Endothelial cell of umbilical vein (primary cell): ENCODE data around the gene NEK6. TPM values are rescaled to one million over a fixed set of nuclear protein-coding genes. Genes with fewer than 3 reads are reported as not detected.
A peak's percentile ranks its signal among the peaks of the same experiment; 100 is the strongest.

Source experiments
- BruUV-seq: library from RNA; stranded (reverse); fragments of 400-500 nt; replicated peaks from 2 replicates; lab custom pipeline; 2021; lab: Mats Ljungman, UMichigan
- CTCF ChIA-PET: fragments of 300-600, 350-600 bp; sonication (Branson Sonifier 250); formaldehyde crosslinking; loops from one replicate; lab custom pipeline; 2021; ENCODE audit warnings: antibody characterized with exemption, inconsistent platforms; lab: Charles Lee
- POLR2A ChIA-PET: fragments of 300-600, 350-600 bp; sonication (Branson Sonifier 250); formaldehyde crosslinking; loops from one replicate; lab custom pipeline; 2021; ENCODE audit warnings: antibody characterized with exemption, inconsistent platforms; lab: Charles Lee
- DNase-seq: peaks from one replicate; pipeline ENCODE4 v3.0.0-alpha.2; 2011; ENCODE audit warnings: low read depth, low spot score
- FAIRE-seq: peaks from 2 replicates; lab custom pipeline; 2011; peaks lifted over from hg19 to GRCh38; lab: Jason Lieb, UNC
- H2AFZ ChIP-seq: 2 replicates; pipeline ENCODE4 v1.6.0; 2012; ENCODE audit warnings: low read depth, low read length, control low read depth, inconsistent platforms
- H3K27ac ChIP-seq: 2 replicates; pipeline ENCODE4 v1.5.1; 2011; ENCODE audit warnings: low read depth, mild to moderate bottlenecking, control low read depth, low read length, moderate library complexity; ENCODE audit not compliant: insufficient read depth
- H3K27me3 ChIP-seq, 2 experiments: 2 replicates each; pipeline versions ENCODE4 v1.6.0 to v1.6.1; 2011; ENCODE audit warnings: low read length in 2 of 2, mixed read lengths in 1 of 2; ENCODE audit not compliant: control insufficient read depth in 2 of 2, insufficient read depth in 2 of 2
- H3K36me3 ChIP-seq, 2 experiments: 2 replicates in 1 of 2; 3 replicates in 1 of 2; pipeline ENCODE4 v1.5.1; 2011; ENCODE audit warnings: low read length in 2 of 2, mild to moderate bottlenecking in 1 of 2, moderate library complexity in 1 of 2; ENCODE audit not compliant: control insufficient read depth in 2 of 2, insufficient read depth in 2 of 2; ENCODE audit errors: extremely low read depth in 1 of 2
- H3K4me1 ChIP-seq: 3 replicates; pipeline ENCODE4 v1.5.1; 2011; ENCODE audit warnings: mild to moderate bottlenecking, low read length; ENCODE audit not compliant: control insufficient read depth, insufficient read depth; ENCODE audit errors: extremely low read depth
- H3K4me2 ChIP-seq: 2 replicates; pipeline ENCODE4 v1.6.1; 2011; ENCODE audit warnings: low read length, control low read depth, mixed read lengths; ENCODE audit not compliant: insufficient read depth
- H3K4me3 ChIP-seq, 3 experiments: fragments of 200-600 bp in 1 of 3; sonication (generic), shearing (Covaris generic) in 1 of 3; replicated peaks in 1 of 3; 2 replicates each; pipeline ENCODE4 v1.5.1; 2011 to 2016; ENCODE audit warnings: control low read depth in 3 of 3, low read length in 3 of 3, mild to moderate bottlenecking in 2 of 3, inconsistent platforms in 1 of 3, low read depth in 1 of 3, moderate library complexity in 1 of 3; ENCODE audit not compliant: insufficient read depth in 1 of 3
- H3K79me2 ChIP-seq: 2 replicates; pipeline ENCODE4 v1.6.0; 2012; ENCODE audit warnings: low read length, inconsistent platforms; ENCODE audit not compliant: control insufficient read depth, insufficient read depth
- H3K9ac ChIP-seq: replicated peaks from 2 replicates; pipeline ENCODE3; 2011; ENCODE audit warnings: low read length, control low read depth; ENCODE audit not compliant: insufficient read depth; ENCODE audit errors: extremely low read depth
- H3K9me1 ChIP-seq: replicated peaks from 3 replicates; pipeline ENCODE4 v1.6.0; 2011; ENCODE audit warnings: mild to moderate bottlenecking, low read length; ENCODE audit not compliant: control insufficient read depth, insufficient read depth; ENCODE audit errors: extremely low read depth
- H3K9me3 ChIP-seq: replicated peaks from 2 replicates; pipeline ENCODE4 v1.5.1; 2012; ENCODE audit warnings: low read length, inconsistent platforms; ENCODE audit not compliant: control insufficient read depth, insufficient read depth
- H4K20me1 ChIP-seq: replicated peaks from 2 replicates; pipeline ENCODE3; 2011; ENCODE audit warnings: mild to moderate bottlenecking, low read length; ENCODE audit not compliant: control insufficient read depth, insufficient read depth; ENCODE audit errors: extremely low read depth
- CTCF ChIP-seq, 2 donors: IDR thresholded peaks; 1 replicate in 1 of 2; 2 replicates in 1 of 2; pipeline ENCODE4 v1.5.1; 2011; ENCODE audit warnings: low read length in 2 of 2, mild to moderate bottlenecking in 2 of 2, moderate library complexity in 2 of 2, control low read depth in 1 of 2, inconsistent platforms in 1 of 2, low read depth in 1 of 2; ENCODE audit not compliant: insufficient read depth in 1 of 2; ENCODE audit errors: extremely low read depth in 1 of 2
- EZH2 ChIP-seq: IDR thresholded peaks from 2 replicates; pipeline ENCODE4 v1.6.1; 2012; ENCODE audit warnings: borderline replicate concordance, low read depth, mild to moderate bottlenecking, moderate library complexity, low read length, inconsistent platforms; ENCODE audit not compliant: severe bottlenecking
- FOS ChIP-seq: IDR thresholded peaks from 2 replicates; pipeline ENCODE4 v1.6.1; 2011; ENCODE audit warnings: mild to moderate bottlenecking, low read length, moderate library complexity, borderline replicate concordance; ENCODE audit not compliant: insufficient read depth
- GATA2 ChIP-seq: IDR thresholded peaks from 2 replicates; pipeline ENCODE4 v1.7.0; 2011; ENCODE audit warnings: low read depth, mild to moderate bottlenecking, moderate library complexity, mixed read lengths, low read length; ENCODE audit not compliant: insufficient read length, insufficient read depth
- JUN ChIP-seq: IDR thresholded peaks from 2 replicates; pipeline ENCODE4 v1.6.1; 2011; ENCODE audit warnings: borderline replicate concordance, low read depth; ENCODE audit not compliant: insufficient read length, insufficient read depth
- MAX ChIP-seq: IDR thresholded peaks from 2 replicates; pipeline ENCODE4 v1.6.1; 2011; ENCODE audit not compliant: insufficient read depth, insufficient read length
- MYC ChIP-seq: IDR thresholded peaks from one replicate; pipeline ENCODE4 v1.6.1; 2011; ENCODE audit warnings: mild to moderate bottlenecking, low read depth, low read length
- POLR2A ChIP-seq: IDR thresholded peaks from 2 replicates; pipeline ENCODE4 v1.6.1; 2012; ENCODE audit warnings: low read depth, mild to moderate bottlenecking, control low read depth, low read length
- POLR2AphosphoS5 ChIP-seq: IDR thresholded peaks from 2 replicates; pipeline ENCODE4 v1.6.1; 2012; ENCODE audit warnings: low read depth, mild to moderate bottlenecking, control low read depth, low read length, moderate library complexity; ENCODE audit not compliant: insufficient read depth
- dilution Hi-C: fragments of 300-500 bp; cut with MboI; formaldehyde crosslinking; loops from one replicate; pipeline ENCODE4 v1.15.0; 2019; ENCODE audit warnings: low sequenced_read_pairs; ENCODE audit not compliant: extremely low pct_ligation_motif_present
- intact Hi-C: fragments of 100-400 bp; cut with micrococcal nuclease; formaldehyde crosslinking; loops from one replicate; pipeline ENCODE4 v1.10.0; 2022
- polyA plus RNA-seq, 4 experiments: library from polyadenylated mRNA; depleted of rRNA in 3 of 4; stranded (reverse) in 3 of 4; unstranded in 1 of 4; fragments of >200 nt; gene quantifications; 2 replicates each; pipeline versions ENCODE4 v1.2.1 to v1.2.3, GENCODE V29; 2011 to 2012; ENCODE audit warnings: missing spikeins in 1 of 4
- total RNA-seq: library from RNA; stranded (reverse); gene quantifications from 2 replicates; pipeline ENCODE4 v1.2.3, GENCODE V29; 2021

The NEK6 gene
- total and polyA plus RNA-seq, 2 donors (not counting 3 experiments of a cell fraction or from before 2014, with no cell fraction given) = 64.3 to 67.1 TPM

- H3K9ac ChIP-seq = peak overlapping the region; percentile 77
- no peak overlapping the region for H2AFZ ChIP-seq
- no peaks in the 10 kb centered on the region for H3K27me3 ChIP-seq
- intact Hi-C loops = no loop called here
- FAIRE-seq (no peak), DNase-seq (no peak)
- H3K79me2 ChIP-seq = peaks cover 88% of the 10 kb centered on the region
- peak overlapping the region; percentile 26 for H3K4me2 ChIP-seq
- BruUV-seq = no TSS peak
- no peaks in the 10 kb centered on the region for H4K20me1 ChIP-seq
- POLR2A ChIA-PET = no interaction called here
- H3K36me3 ChIP-seq = peaks cover 0 to 2% of the 10 kb centered on the region in 2 experiments
- CTCF ChIA-PET = interaction anchor here (1.1 to 1.3 kb wide), 2 partner anchors 12 to 152 kb away, joined by 3 read pairs; no protein-coding TSS in a partner anchor
- peaks cover 63% of the 10 kb centered on the region for H3K4me1 ChIP-seq
- no peaks in the 10 kb centered on the region for H3K9me1 ChIP-seq
- dilution Hi-C loops = no loop called here
- H3K9me3 ChIP-seq = no peaks in the 10 kb centered on the region
- peak overlapping the region; percentile 89 for H3K27ac ChIP-seq
- H3K4me3 ChIP-seq = no peak overlapping the region
- TF ChIP-seq MAX (no peak), GATA2 (no peak), EZH2 (no peak), POLR2AphosphoS5 (no peak), CTCF (IDR thresholded peaks at IDR 0.05; ENCODE audit: extremely low read depth in 1 of 2, insufficient read depth in 1 of 2, low read depth in 1 of 2, low read length in 2 of 2) (no peak), MYC (no peak), FOS (no peak), JUN (no peak), POLR2A (no peak)
Measured at GRCh38 chr9:124285490-124285889, 27.7 kb downstream of the NEK6 start.
